ENCODE data around the gene UBE3D. TPM values are rescaled to one million over a fixed set of nuclear protein-coding genes. Genes with fewer than 3 reads are reported as not detected.
"Not testable (repeated sequence)": the region's sequence is repeated elsewhere in the genome, so short reads cannot be mapped to it uniquely, and the experiment has no call there.

UBE3D gene
- total RNA-seq, 3 donors from 2014 or later: 9.7 to 11.6 (median 10.4) TPM

- peaks cover 51% of the 10 kb centered on the region for H3K36me3 Mint-ChIP-seq (ENCODE audit: insufficient read depth)
- H3K4me3 Mint-ChIP-seq: no peak overlapping the region
- DNase-seq (no peak), ATAC-seq (no peak)
- peaks cover 12% of the 10 kb centered on the region for H3K9me3 Mint-ChIP-seq
- H3K4me1 Mint-ChIP-seq (ENCODE audit: low read depth): no peaks in the 10 kb centered on the region
- H3K27me3 Mint-ChIP-seq (ENCODE audit: low read depth): no peaks in the 10 kb centered on the region
These were observed 34.0 kb downstream of the UBE3D start for GRCh38 chr6:83031689-83032088.

GRCh38 chr6:83019741-83020140 lies 45.9 kb downstream of the UBE3D start:
- no peak for DNase-seq
- Mint-ChIP-seq H3K4me3 (no peak overlapping the region), H3K9me3 (no peaks in the 10 kb centered on the region), H3K4me1 (ENCODE audit: low read depth) (no peaks in the 10 kb centered on the region), H3K27me3 (ENCODE audit: low read depth) (no peaks in the 10 kb centered on the region), H3K36me3 (ENCODE audit: insufficient read depth) (peaks cover 61% of the 10 kb centered on the region)
- ATAC-seq: no peak

GRCh38 chr6:83011131-83011530 lies 54.5 kb downstream of the UBE3D start:
- not testable (repeated sequence) for ATAC-seq

GRCh38 chr6:83008626-83009025 lies 57.0 kb downstream of the UBE3D start:
- ATAC-seq (no peak), DNase-seq (no peak)
- H3K4me1 Mint-ChIP-seq (ENCODE audit: low read depth): peaks cover 11% of the 10 kb centered on the region
- no peak overlapping the region for H3K4me3 Mint-ChIP-seq
- H3K36me3 Mint-ChIP-seq (ENCODE audit: insufficient read depth): peaks cover 27% of the 10 kb centered on the region
- no peaks in the 10 kb centered on the region for H3K27me3 Mint-ChIP-seq (ENCODE audit: low read depth)
- H3K9me3 Mint-ChIP-seq: no peaks in the 10 kb centered on the region

More at GRCh38 chr6:83011131-83011530, 54.5 kb downstream of the UBE3D start:
- not testable (repeated sequence) for H3K27me3 Mint-ChIP-seq (ENCODE audit: low read depth); H3K9me3 Mint-ChIP-seq; DNase-seq; H3K4me3 Mint-ChIP-seq
- peaks cover 11% of the 10 kb centered on the region for H3K4me1 Mint-ChIP-seq (ENCODE audit: low read depth)
- peaks cover 44% of the 10 kb centered on the region for H3K36me3 Mint-ChIP-seq (ENCODE audit: insufficient read depth)

GRCh38 chr6:83006270-83006905 lies 59.3 kb downstream of the UBE3D start:
- H3K4me1 Mint-ChIP-seq (ENCODE audit: low read depth): peaks cover 11% of the 10 kb centered on the region

GRCh38 chr6:82996156-82996555 lies 69.5 kb downstream of the UBE3D start:
- Mint-ChIP-seq H3K4me1 (ENCODE audit: low read depth) (no peaks in the 10 kb centered on the region), H3K4me3 (no peak overlapping the region), H3K27me3 (ENCODE audit: low read depth) (no peaks in the 10 kb centered on the region), H3K9me3 (no peaks in the 10 kb centered on the region), H3K36me3 (ENCODE audit: insufficient read depth) (peaks cover 27% of the 10 kb centered on the region)
- ATAC-seq (no peak), DNase-seq (no peak)

More at GRCh38 chr6:83006270-83006905, 59.3 kb downstream of the UBE3D start:
- ATAC-seq (no peak), DNase-seq (no peak)
- Mint-ChIP-seq H3K27me3 (ENCODE audit: low read depth) (no peaks in the 10 kb centered on the region), H3K9me3 (no peaks in the 10 kb centered on the region), H3K36me3 (ENCODE audit: insufficient read depth) (peaks cover 13% of the 10 kb centered on the region), H3K4me3 (no peak overlapping the region)

GRCh38 chr6:82995066-82995465 lies 70.6 kb downstream of the UBE3D start:
- Mint-ChIP-seq H3K4me3 (no peak overlapping the region), H3K4me1 (ENCODE audit: low read depth) (no peaks in the 10 kb centered on the region), H3K36me3 (ENCODE audit: insufficient read depth) (peaks cover 29% of the 10 kb centered on the region), H3K9me3 (no peaks in the 10 kb centered on the region), H3K27me3 (ENCODE audit: low read depth) (no peaks in the 10 kb centered on the region)
- no peak for ATAC-seq
- DNase-seq: no peak

GRCh38 chr6:82989736-82990290 lies 75.8 kb downstream of the UBE3D start:
- Mint-ChIP-seq H3K4me1 (ENCODE audit: low read depth) (no peaks in the 10 kb centered on the region), H3K27me3 (ENCODE audit: low read depth) (no peaks in the 10 kb centered on the region), H3K4me3 (no peak overlapping the region), H3K9me3 (no peaks in the 10 kb centered on the region), H3K36me3 (ENCODE audit: insufficient read depth) (peaks cover 21% of the 10 kb centered on the region)
- DNase-seq (no peak), ATAC-seq (no peak)

- Mint-ChIP-seq H3K36me3 (ENCODE audit: insufficient read depth) (peaks cover 13% of the 10 kb centered on the region), H3K27me3 (ENCODE audit: low read depth) (no peaks in the 10 kb centered on the region), H3K4me3 (no peak overlapping the region), H3K9me3 (no peaks in the 10 kb centered on the region), H3K4me1 (ENCODE audit: low read depth) (no peaks in the 10 kb centered on the region)
- ATAC-seq (no peak), DNase-seq (no peak)
These were observed 76.7 kb downstream of the UBE3D start for GRCh38 chr6:82988930-82989351.

- ATAC-seq: no peak
- no peak overlapping the region for H3K4me3 Mint-ChIP-seq
- no peaks in the 10 kb centered on the region for H3K4me1 Mint-ChIP-seq (ENCODE audit: low read depth)
- peaks cover 7% of the 10 kb centered on the region for H3K36me3 Mint-ChIP-seq (ENCODE audit: insufficient read depth)
- H3K27me3 Mint-ChIP-seq (ENCODE audit: low read depth): no peaks in the 10 kb centered on the region
- no peak for DNase-seq
- H3K9me3 Mint-ChIP-seq: no peaks in the 10 kb centered on the region
These were observed 77.7 kb downstream of the UBE3D start for GRCh38 chr6:82987951-82988350.

GRCh38 chr6:82987416-82987815 lies 78.2 kb downstream of the UBE3D start:
- Mint-ChIP-seq H3K9me3 (no peaks in the 10 kb centered on the region), H3K4me1 (ENCODE audit: low read depth) (no peaks in the 10 kb centered on the region), H3K4me3 (no peak overlapping the region), H3K27me3 (ENCODE audit: low read depth) (no peaks in the 10 kb centered on the region), H3K36me3 (ENCODE audit: insufficient read depth) (peaks cover 5% of the 10 kb centered on the region)
- no peak for DNase-seq
- ATAC-seq: no peak

GRCh38 chr6:82984720-82985119 lies 80.9 kb downstream of the UBE3D start:
- H3K36me3 Mint-ChIP-seq (ENCODE audit: insufficient read depth): peaks cover 4% of the 10 kb centered on the region
- H3K4me1 Mint-ChIP-seq (ENCODE audit: low read depth): no peaks in the 10 kb centered on the region
- no peak for ATAC-seq
- no peak for DNase-seq
- no peak overlapping the region for H3K4me3 Mint-ChIP-seq
- H3K9me3 Mint-ChIP-seq: no peaks in the 10 kb centered on the region
- H3K27me3 Mint-ChIP-seq (ENCODE audit: low read depth): no peaks in the 10 kb centered on the region

GRCh38 chr6:82980086-82980485 lies 85.6 kb downstream of the UBE3D start:
- no peak for ATAC-seq
- H3K4me3 Mint-ChIP-seq: no peak overlapping the region
- H3K36me3 Mint-ChIP-seq (ENCODE audit: insufficient read depth): peaks cover 9% of the 10 kb centered on the region
- no peaks in the 10 kb centered on the region for H3K4me1 Mint-ChIP-seq (ENCODE audit: low read depth)
- no peaks in the 10 kb centered on the region for H3K27me3 Mint-ChIP-seq (ENCODE audit: low read depth)
- no peaks in the 10 kb centered on the region for H3K9me3 Mint-ChIP-seq
- DNase-seq: no peak

GRCh38 chr6:82979657-82980056 lies 86.0 kb downstream of the UBE3D start:
- ATAC-seq (no peak), DNase-seq (no peak)
- Mint-ChIP-seq H3K9me3 (no peaks in the 10 kb centered on the region), H3K36me3 (ENCODE audit: insufficient read depth) (peaks cover 9% of the 10 kb centered on the region), H3K4me3 (no peak overlapping the region), H3K27me3 (ENCODE audit: low read depth) (no peaks in the 10 kb centered on the region), H3K4me1 (ENCODE audit: low read depth) (no peaks in the 10 kb centered on the region)

GRCh38 chr6:82978362-82978945 lies 87.2 kb downstream of the UBE3D start:
- ATAC-seq (no peak), DNase-seq (no peak)
- peaks cover 9% of the 10 kb centered on the region for H3K36me3 Mint-ChIP-seq (ENCODE audit: insufficient read depth)

More at GRCh38 chr6:82978362-82978945, 87.2 kb downstream of the UBE3D start:
- H3K4me3 Mint-ChIP-seq: no peak overlapping the region
- no peaks in the 10 kb centered on the region for H3K4me1 Mint-ChIP-seq (ENCODE audit: low read depth)
- no peaks in the 10 kb centered on the region for H3K27me3 Mint-ChIP-seq (ENCODE audit: low read depth)
- no peaks in the 10 kb centered on the region for H3K9me3 Mint-ChIP-seq

Data from activated T-cell treated with anti-CD3 and anti-CD28 coated beads, Interleukin-2, amount 50 U/mL, for 4 hours (primary cell).